KMS-11 (cell line): ENCODE measurements around the gene SSNA1.

Source experiments
- H2AFZ ChIP-seq: fragments of 200-600 bp; sonication (generic); 2 replicates; pipeline ENCODE4 v1.6.1; 2016; ENCODE audit warnings: antibody characterized with exemption, mixed run types, low read depth
- H3K27ac ChIP-seq: fragments of 200-600 bp; sonication (generic); 2 replicates; pipeline ENCODE4 v1.6.1; 2016; ENCODE audit warnings: mild to moderate bottlenecking, mixed run types
- H3K27me3 ChIP-seq: fragments of 200-600 bp; sonication (generic); 2 replicates; pipeline ENCODE4 v1.6.1; 2017; ENCODE audit warnings: mild to moderate bottlenecking, low read depth, mixed run types, moderate library complexity; ENCODE audit not compliant: insufficient read depth
- H3K36me3 ChIP-seq: fragments of 200-600 bp; sonication (generic); 2 replicates; pipeline ENCODE4 v1.6.1; 2017; ENCODE audit warnings: mild to moderate bottlenecking, mixed run types; ENCODE audit not compliant: insufficient read depth
- H3K4me1 ChIP-seq: fragments of 200-600 bp; sonication (generic); 2 replicates; pipeline ENCODE4 v1.6.1; 2016; ENCODE audit warnings: mild to moderate bottlenecking, low read depth, mixed run types; ENCODE audit not compliant: poor library complexity, severe bottlenecking
- H3K4me2 ChIP-seq: fragments of 200-600 bp; sonication (generic); 2 replicates; pipeline ENCODE4 v1.7.0; 2016; ENCODE audit warnings: mild to moderate bottlenecking, mixed run types
- H3K4me3 ChIP-seq: fragments of 200-600 bp; sonication (generic); IDR thresholded peaks from 2 replicates; pipeline ENCODE4 v1.6.1; 2017; ENCODE audit warnings: low read depth, low read length, mixed read lengths; ENCODE audit not compliant: insufficient read depth
- H3K79me2 ChIP-seq: fragments of 200-600 bp; sonication (generic); 2 replicates; pipeline ENCODE4 v1.6.1; 2016; ENCODE audit warnings: low read depth, mixed run types; ENCODE audit not compliant: insufficient read depth
- H3K9ac ChIP-seq: fragments of 200-600 bp; sonication (generic); 2 replicates; pipeline ENCODE4 v1.6.1; 2016; ENCODE audit warnings: mild to moderate bottlenecking, mixed run types
- H4K20me1 ChIP-seq: fragments of 200-600 bp; sonication (generic); 2 replicates; pipeline ENCODE4 v1.6.1; 2016; ENCODE audit warnings: mild to moderate bottlenecking, mixed run types; ENCODE audit not compliant: insufficient read depth
- CTCF ChIP-seq: fragments of 200-600 bp; sonication (generic); conservative IDR thresholded peaks from 2 replicates; pipeline ENCODE4 v1.6.1; 2017; ENCODE audit warnings: low read depth, mild to moderate bottlenecking, antibody characterized with exemption, low read length, moderate library complexity, mixed read lengths

SSNA1 gene

GRCh38 chr9:137161558-137162486 is 26.7 kb upstream of the SSNA1 start:
- Histone ChIP-seq H3K9ac (no peak overlapping the region), H3K4me3 (no peak overlapping the region), H3K4me1 (peaks cover 47% of the 10 kb centered on the region), H3K27me3 (peaks cover 38% of the 10 kb centered on the region), H3K36me3 (no peaks in the 10 kb centered on the region), H4K20me1 (no peaks in the 10 kb centered on the region), H3K4me2 (no peak overlapping the region), H2AFZ (no peak overlapping the region), H3K27ac (no peak overlapping the region), H3K79me2 (no peaks in the 10 kb centered on the region)
- no peak for TF ChIP-seq CTCF

GRCh38 chr9:137162505-137163364 is 25.7 kb upstream of the SSNA1 start:
- H3K4me1 ChIP-seq, result peaks cover 45% of the 10 kb centered on the region
- H3K4me3 ChIP-seq, result no peak overlapping the region

GRCh38 chr9:137163365-137163715 is 25.1 kb upstream of the SSNA1 start:
- no peak overlapping the region for H2AFZ ChIP-seq
- no peak overlapping the region for H3K4me2 ChIP-seq
- H3K79me2 ChIP-seq, result no peaks in the 10 kb centered on the region
- peaks cover 52% of the 10 kb centered on the region for H3K27me3 ChIP-seq
- H3K4me1 ChIP-seq, result peaks cover 40% of the 10 kb centered on the region
- H3K27ac ChIP-seq, result no peak overlapping the region
- no peak overlapping the region for H3K4me3 ChIP-seq
- H3K36me3 ChIP-seq, result no peaks in the 10 kb centered on the region
- H3K9ac ChIP-seq, result no peak overlapping the region
- TF ChIP-seq CTCF, result no peak
- H4K20me1 ChIP-seq, result no peaks in the 10 kb centered on the region

More at GRCh38 chr9:137162505-137163364, 25.7 kb upstream of the SSNA1 start:
- Histone ChIP-seq H4K20me1 (no peaks in the 10 kb centered on the region), H3K79me2 (no peaks in the 10 kb centered on the region), H3K27ac (no peak overlapping the region), H3K27me3 (peaks cover 47% of the 10 kb centered on the region), H2AFZ (no peak overlapping the region), H3K4me2 (no peak overlapping the region), H3K36me3 (no peaks in the 10 kb centered on the region), H3K9ac (no peak overlapping the region)
- no peak for TF ChIP-seq CTCF

- peaks cover 36% of the 10 kb centered on the region for H3K4me1 ChIP-seq
- TF ChIP-seq CTCF, result no peak
- H3K9ac ChIP-seq, result no peak overlapping the region
- H3K4me3 ChIP-seq, result no peak overlapping the region
- H2AFZ ChIP-seq, result no peak overlapping the region
- H4K20me1 ChIP-seq, result no peaks in the 10 kb centered on the region
- peaks cover 55% of the 10 kb centered on the region for H3K27me3 ChIP-seq
- no peak overlapping the region for H3K27ac ChIP-seq
- H3K36me3 ChIP-seq, result no peaks in the 10 kb centered on the region
- H3K4me2 ChIP-seq, result no peak overlapping the region
- H3K79me2 ChIP-seq, result no peaks in the 10 kb centered on the region
Observed at GRCh38 chr9:137163805-137164204, 24.7 kb upstream of the SSNA1 start.
